Choroid plexus epithelial cell (primary cell): ENCODE results near the gene CLSTN1.

Experiments
- DNase-seq: peaks from one replicate; pipeline ENCODE4 v3.0.0-alpha.2; 2010; ENCODE audit warnings: low read depth
- H3K4me3 ChIP-seq: 2 replicates; pipeline ENCODE4 v1.5.1; 2011; ENCODE audit warnings: low read depth, mild to moderate bottlenecking, control low read depth, low read length, moderate library complexity
- TF ChIP-seq, protein P1 (sequence below): conservative IDR thresholded peaks from 2 replicates; pipeline ENCODE4 v1.5.1; 2011; ENCODE audit warnings: low read depth, mild to moderate bottlenecking, control low read depth, inconsistent platforms, low read length, moderate library complexity

Gene CLSTN1

DNA sequence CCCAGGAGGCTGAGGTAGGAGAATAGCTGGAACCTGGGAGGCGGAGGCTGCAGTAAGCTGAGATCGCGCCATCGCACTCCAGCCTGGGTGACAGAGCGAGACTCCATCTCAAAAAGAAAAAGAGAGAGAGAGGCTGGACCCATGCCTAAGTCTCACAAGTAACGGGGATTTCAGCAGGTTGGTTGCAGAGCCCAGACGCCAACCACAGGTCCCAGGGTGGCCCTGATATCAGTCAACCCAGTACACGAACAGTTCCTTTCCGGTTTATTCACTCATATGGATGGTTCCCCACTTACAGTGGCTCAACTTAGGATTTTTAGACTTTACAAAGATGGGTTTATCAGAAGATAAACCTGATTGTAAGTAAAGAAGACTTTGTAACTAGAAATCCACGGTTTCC, 40.9 kb downstream of the CLSTN1 start:
- no peak for DNase-seq
- TF ChIP-seq, protein P1, sequence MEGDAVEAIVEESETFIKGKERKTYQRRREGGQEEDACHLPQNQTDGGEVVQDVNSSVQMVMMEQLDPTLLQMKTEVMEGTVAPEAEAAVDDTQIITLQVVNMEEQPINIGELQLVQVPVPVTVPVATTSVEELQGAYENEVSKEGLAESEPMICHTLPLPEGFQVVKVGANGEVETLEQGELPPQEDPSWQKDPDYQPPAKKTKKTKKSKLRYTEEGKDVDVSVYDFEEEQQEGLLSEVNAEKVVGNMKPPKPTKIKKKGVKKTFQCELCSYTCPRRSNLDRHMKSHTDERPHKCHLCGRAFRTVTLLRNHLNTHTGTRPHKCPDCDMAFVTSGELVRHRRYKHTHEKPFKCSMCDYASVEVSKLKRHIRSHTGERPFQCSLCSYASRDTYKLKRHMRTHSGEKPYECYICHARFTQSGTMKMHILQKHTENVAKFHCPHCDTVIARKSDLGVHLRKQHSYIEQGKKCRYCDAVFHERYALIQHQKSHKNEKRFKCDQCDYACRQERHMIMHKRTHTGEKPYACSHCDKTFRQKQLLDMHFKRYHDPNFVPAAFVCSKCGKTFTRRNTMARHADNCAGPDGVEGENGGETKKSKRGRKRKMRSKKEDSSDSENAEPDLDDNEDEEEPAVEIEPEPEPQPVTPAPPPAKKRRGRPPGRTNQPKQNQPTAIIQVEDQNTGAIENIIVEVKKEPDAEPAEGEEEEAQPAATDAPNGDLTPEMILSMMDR = no peak
- no peak overlapping the region for H3K4me3 ChIP-seq

DNA sequence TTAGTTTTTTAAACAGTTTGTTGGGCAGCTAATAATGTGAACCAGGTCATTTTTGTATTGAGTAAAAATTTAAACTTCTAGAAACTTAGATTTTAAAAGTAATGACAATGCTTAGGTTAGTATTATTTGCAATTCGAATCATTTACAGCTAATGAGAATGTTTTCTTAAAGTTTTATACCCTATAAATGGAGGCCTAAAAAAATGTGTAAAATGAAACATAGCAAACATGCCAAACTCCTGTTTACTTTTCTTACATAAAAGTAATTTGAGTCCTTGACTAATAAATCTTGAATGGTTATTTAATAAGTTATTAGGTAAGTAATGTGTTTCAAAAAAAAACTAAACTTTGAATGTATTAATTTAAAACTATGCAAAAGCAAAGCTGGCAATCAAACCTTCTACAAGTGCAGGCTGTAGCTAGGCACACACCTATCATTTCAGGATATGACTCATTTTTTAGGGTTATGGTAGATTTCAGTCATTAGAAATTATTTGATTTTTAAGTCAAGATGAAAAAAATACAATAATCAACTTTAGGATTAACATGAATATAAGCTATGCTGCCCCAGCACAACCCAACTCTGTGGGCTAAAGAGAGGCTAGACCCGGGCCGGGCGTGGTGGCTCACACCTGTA, 41.5 kb downstream of the CLSTN1 start:
- DNase-seq = no peak
- TF ChIP-seq, protein P1 = no peak
- no peak overlapping the region for H3K4me3 ChIP-seq

DNA sequence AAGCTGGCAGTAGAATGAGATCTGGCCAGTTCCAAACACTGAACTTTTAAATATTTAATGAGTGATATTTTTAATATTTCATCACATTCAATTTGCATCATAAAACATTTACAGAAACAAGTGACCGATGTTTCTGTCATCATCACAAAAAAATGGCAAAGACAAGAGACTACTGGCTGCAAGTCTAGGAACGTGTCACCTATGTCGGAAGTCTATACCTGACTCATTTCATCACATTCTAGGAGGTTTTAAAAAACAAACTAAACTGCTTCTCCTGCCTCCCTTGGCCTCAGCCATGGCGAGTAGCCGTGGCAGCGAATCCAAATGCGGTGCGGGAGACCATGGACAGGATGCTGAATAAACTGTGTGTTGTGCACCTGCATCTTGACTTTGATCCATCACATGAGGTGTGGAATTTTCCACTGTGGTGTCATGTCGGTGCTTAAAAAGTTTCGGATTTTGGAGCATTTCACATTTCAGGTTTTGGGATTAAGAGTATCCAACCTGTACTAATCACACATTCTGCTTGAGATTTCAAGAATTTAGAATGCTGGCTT, 43.1 kb downstream of the CLSTN1 start:
- TF ChIP-seq, protein P1 = no peak
- DNase-seq = no peak
- H3K4me3 ChIP-seq = no peak overlapping the region

DNA sequence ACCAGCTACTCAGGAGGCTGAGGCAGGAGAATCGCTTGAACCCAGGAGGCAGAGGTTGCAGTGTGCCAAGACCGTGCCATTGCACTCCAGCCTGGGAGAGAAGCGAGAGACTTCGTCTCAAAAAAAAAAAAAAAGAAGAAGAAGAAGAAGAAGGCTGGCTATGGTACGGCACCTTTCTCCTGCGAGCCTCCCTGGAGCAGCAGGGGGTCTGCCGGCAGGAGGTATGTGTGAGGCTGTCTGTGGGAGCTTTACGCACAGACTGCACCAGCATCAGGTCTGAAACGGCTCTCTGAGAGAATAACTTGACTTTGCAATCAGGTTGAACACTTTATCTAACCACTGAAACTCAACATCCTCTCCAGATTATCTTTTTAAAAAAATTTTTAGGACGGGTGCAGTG, 44.9 kb downstream of the CLSTN1 start:
- TF ChIP-seq, protein P1 = no peak
- DNase-seq = peak; percentile 39
- no peak overlapping the region for H3K4me3 ChIP-seq

DNA sequence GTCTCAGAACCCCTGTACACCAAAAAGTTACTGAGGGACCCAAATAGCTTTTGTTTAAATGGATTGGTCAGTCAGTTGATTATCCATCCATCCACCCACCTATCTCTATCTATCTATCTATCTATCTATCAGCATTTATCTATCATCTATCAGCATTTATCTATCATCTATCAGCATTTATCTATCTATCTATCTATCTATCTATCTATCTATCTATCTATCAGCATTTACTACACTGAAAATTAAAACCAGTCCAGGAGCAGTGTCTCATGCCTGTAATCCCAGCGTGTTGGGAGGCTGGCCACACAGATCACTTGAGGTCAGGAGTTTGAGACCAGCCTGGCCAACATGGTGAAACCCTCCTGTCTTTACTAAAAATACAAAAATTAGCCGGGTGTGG, 47.1 kb downstream of the CLSTN1 start:
- TF ChIP-seq, protein P1 = no peak
- DNase-seq = no peak
- H3K4me3 ChIP-seq = no peak overlapping the region

GRCh38 chr1:9774712-9775679, 48.8 kb downstream of the CLSTN1 start:
- DNase-seq = no peak
- H3K4me3 ChIP-seq = no peak overlapping the region
- TF ChIP-seq, protein P1 = no peak
